Measurements from ENCODE around the gene HJURP. TPM values are rescaled to one million over a fixed set of nuclear protein-coding genes. Genes with fewer than 3 reads are reported as not detected.
"Not testable (repeated sequence)": the region's sequence is repeated elsewhere in the genome, so short reads cannot be mapped to it uniquely, and the experiment has no call there.

Gene HJURP
- total and polyA plus RNA-seq, 2 donors (not counting 3 experiments of a cell fraction or from before 2014, with no cell fraction given) = 34.4 to 60.9 TPM

- intact Hi-C loops (cut with micrococcal nuclease) (no loop called here), dilution Hi-C loops (cut with MboI; ENCODE audit: extremely low pct_ligation_motif_present, low sequenced_read_pairs) (no loop called here)
- no peak overlapping the region for H3K9ac ChIP-seq (replicated peaks; ENCODE audit: extremely low read depth, insufficient read depth, low read length)
- FAIRE-seq (no peak), DNase-seq (ENCODE audit: low read depth, low spot score) (no peak)
- no peaks in the 10 kb centered on the region for H4K20me1 ChIP-seq (replicated peaks; ENCODE audit: control insufficient read depth, extremely low read depth, insufficient read depth, low read length)
- no TSS peak for BruUV-seq (replicated peaks)
- no peak overlapping the region for H3K4me2 ChIP-seq (ENCODE audit: insufficient read depth, low read length)
- H3K4me3 ChIP-seq (replicated peaks in 1 of 3; ENCODE audit: insufficient read depth in 1 of 3, low read depth in 1 of 3, low read length in 3 of 3) = no peak overlapping the region
- peaks cover 2 to 4% of the 10 kb centered on the region in 2 experiments for H3K27me3 ChIP-seq (ENCODE audit: control insufficient read depth in 2 of 2, insufficient read depth in 2 of 2, low read length in 2 of 2)
- H3K9me1 ChIP-seq (replicated peaks; ENCODE audit: control insufficient read depth, extremely low read depth, insufficient read depth, low read length) = no peaks in the 10 kb centered on the region
- H3K79me2 ChIP-seq (ENCODE audit: control insufficient read depth, insufficient read depth, low read length) = no peaks in the 10 kb centered on the region
- CTCF ChIA-PET = no interaction called here
- H3K36me3 ChIP-seq (ENCODE audit: control insufficient read depth in 2 of 2, extremely low read depth in 1 of 2, insufficient read depth in 2 of 2, low read length in 2 of 2) = no peaks in the 10 kb centered on the region
- H3K9me3 ChIP-seq (replicated peaks; ENCODE audit: control insufficient read depth, insufficient read depth, low read length) = no peaks in the 10 kb centered on the region
- no peaks in the 10 kb centered on the region for H3K4me1 ChIP-seq (ENCODE audit: control insufficient read depth, extremely low read depth, insufficient read depth, low read length)
- TF ChIP-seq FOS (IDR thresholded peaks at IDR 0.05; ENCODE audit: borderline replicate concordance, insufficient read depth, low read length) (no peak), POLR2A (IDR thresholded peaks at IDR 0.05; ENCODE audit: low read depth, low read length) (no peak), GATA2 (IDR thresholded peaks at IDR 0.05; ENCODE audit: insufficient read depth, insufficient read length, low read depth, low read length) (no peak), EZH2 (IDR thresholded peaks at IDR 0.05; ENCODE audit: borderline replicate concordance, low read depth, low read length, severe bottlenecking) (no peak), MAX (IDR thresholded peaks at IDR 0.05; ENCODE audit: insufficient read depth, insufficient read length) (no peak), MYC (IDR thresholded peaks at IDR 0.05; ENCODE audit: low read depth, low read length) (no peak)
- TF ChIP-seq, protein P1, sequence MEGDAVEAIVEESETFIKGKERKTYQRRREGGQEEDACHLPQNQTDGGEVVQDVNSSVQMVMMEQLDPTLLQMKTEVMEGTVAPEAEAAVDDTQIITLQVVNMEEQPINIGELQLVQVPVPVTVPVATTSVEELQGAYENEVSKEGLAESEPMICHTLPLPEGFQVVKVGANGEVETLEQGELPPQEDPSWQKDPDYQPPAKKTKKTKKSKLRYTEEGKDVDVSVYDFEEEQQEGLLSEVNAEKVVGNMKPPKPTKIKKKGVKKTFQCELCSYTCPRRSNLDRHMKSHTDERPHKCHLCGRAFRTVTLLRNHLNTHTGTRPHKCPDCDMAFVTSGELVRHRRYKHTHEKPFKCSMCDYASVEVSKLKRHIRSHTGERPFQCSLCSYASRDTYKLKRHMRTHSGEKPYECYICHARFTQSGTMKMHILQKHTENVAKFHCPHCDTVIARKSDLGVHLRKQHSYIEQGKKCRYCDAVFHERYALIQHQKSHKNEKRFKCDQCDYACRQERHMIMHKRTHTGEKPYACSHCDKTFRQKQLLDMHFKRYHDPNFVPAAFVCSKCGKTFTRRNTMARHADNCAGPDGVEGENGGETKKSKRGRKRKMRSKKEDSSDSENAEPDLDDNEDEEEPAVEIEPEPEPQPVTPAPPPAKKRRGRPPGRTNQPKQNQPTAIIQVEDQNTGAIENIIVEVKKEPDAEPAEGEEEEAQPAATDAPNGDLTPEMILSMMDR (IDR thresholded peaks at IDR 0.05; ENCODE audit: extremely low read depth in 1 of 2, insufficient read depth in 1 of 2, low read depth in 1 of 2, low read length in 2 of 2) = no peak
- POLR2A ChIA-PET = no interaction called here
- no peak overlapping the region for H2AFZ ChIP-seq (ENCODE audit: low read depth, low read length)
- no peak overlapping the region for H3K27ac ChIP-seq (ENCODE audit: insufficient read depth, low read depth, low read length)
Measured at GRCh38 chr2:233901367-233901766, 47.0 kb upstream of the HJURP start.

GRCh38 chr2:233896253-233896652 is 41.9 kb upstream of the HJURP start:
- dilution Hi-C loops (cut with MboI; ENCODE audit: extremely low pct_ligation_motif_present, low sequenced_read_pairs); H3K9me3 ChIP-seq (replicated peaks; ENCODE audit: control insufficient read depth, insufficient read depth, low read length); H3K4me1 ChIP-seq (ENCODE audit: control insufficient read depth, extremely low read depth, insufficient read depth, low read length); H3K4me3 ChIP-seq (replicated peaks in 1 of 3; ENCODE audit: insufficient read depth in 1 of 3, low read depth in 1 of 3, low read length in 3 of 3); POLR2A ChIA-PET; H3K27ac ChIP-seq (ENCODE audit: insufficient read depth, low read depth, low read length); intact Hi-C loops (cut with micrococcal nuclease); H3K9ac ChIP-seq (replicated peaks; ENCODE audit: extremely low read depth, insufficient read depth, low read length); BruUV-seq (replicated peaks); FAIRE-seq; H3K4me2 ChIP-seq (ENCODE audit: insufficient read depth, low read length); H4K20me1 ChIP-seq (replicated peaks; ENCODE audit: control insufficient read depth, extremely low read depth, insufficient read depth, low read length); CTCF ChIA-PET; DNase-seq (ENCODE audit: low read depth, low spot score); H3K27me3 ChIP-seq (ENCODE audit: control insufficient read depth in 2 of 2, insufficient read depth in 2 of 2, low read length in 2 of 2); H3K36me3 ChIP-seq (ENCODE audit: control insufficient read depth in 2 of 2, extremely low read depth in 1 of 2, insufficient read depth in 2 of 2, low read length in 2 of 2); H3K79me2 ChIP-seq (ENCODE audit: control insufficient read depth, insufficient read depth, low read length); H2AFZ ChIP-seq (ENCODE audit: low read depth, low read length); H3K9me1 ChIP-seq (replicated peaks; ENCODE audit: control insufficient read depth, extremely low read depth, insufficient read depth, low read length): not testable (repeated sequence)
